OCI-LY1 (cell line): ENCODE data around the gene DCAF4.
"Not testable (repeated sequence)": the region's sequence is repeated elsewhere in the genome, so short reads cannot be mapped to it uniquely, and the experiment has no call there.

Experiments
- H2AFZ ChIP-seq: fragments of 200-600 bp; sonication (generic), shearing (Covaris generic); 2 replicates; pipeline ENCODE4 v1.6.0; 2014; ENCODE audit warnings: antibody characterized with exemption, mild to moderate bottlenecking, low read length
- H3F3A ChIP-seq: fragments of 200-600 bp; sonication (generic), shearing (Covaris generic); 2 replicates; pipeline ENCODE4 v1.6.0; 2014; ENCODE audit warnings: mild to moderate bottlenecking, antibody characterized with exemption, low read length, moderate library complexity; ENCODE audit not compliant: insufficient read depth
- H3K27ac ChIP-seq: fragments of 200-600 bp; sonication (generic); 2 replicates; pipeline ENCODE4 v1.5.1; 2014; ENCODE audit warnings: low read length, mixed run types, mild to moderate bottlenecking, low read depth; ENCODE audit not compliant: poor library complexity, severe bottlenecking
- H3K27me3 ChIP-seq: fragments of 200-600 bp; sonication (generic); 2 replicates; pipeline ENCODE4 v1.6.0; 2014; ENCODE audit warnings: antibody characterized with exemption, mild to moderate bottlenecking, low read length, moderate library complexity; ENCODE audit not compliant: insufficient read depth
- H3K36me3 ChIP-seq: fragments of 200-600 bp; sonication (generic); 2 replicates; pipeline ENCODE4 v1.6.1; 2014; ENCODE audit warnings: mild to moderate bottlenecking, antibody characterized with exemption, low read length, moderate library complexity, mixed read lengths; ENCODE audit not compliant: insufficient read depth
- H3K4me1 ChIP-seq: fragments of 200-600 bp; sonication (generic); 2 replicates; pipeline ENCODE4 v1.5.1; 2014; ENCODE audit warnings: mild to moderate bottlenecking, low read length, moderate library complexity; ENCODE audit not compliant: insufficient read depth, severe bottlenecking
- H3K4me2 ChIP-seq: fragments of 200-600 bp; sonication (generic), shearing (Covaris generic); 2 replicates; pipeline ENCODE4 v1.6.1; 2014; ENCODE audit warnings: low read length
- H3K4me3 ChIP-seq: fragments of 200-600 bp; sonication (generic); 2 replicates; pipeline ENCODE4 v1.5.1; 2014; ENCODE audit warnings: low read length, low read depth, mild to moderate bottlenecking, mixed read lengths; ENCODE audit not compliant: poor library complexity, severe bottlenecking
- H3K79me2 ChIP-seq: fragments of 200-600 bp; shearing (Covaris generic); 2 replicates; pipeline ENCODE4 v1.6.1; 2016; ENCODE audit warnings: mixed run types, low read length, mixed read lengths; ENCODE audit not compliant: insufficient read depth
- H3K9ac ChIP-seq: fragments of 200-600 bp; sonication (generic), shearing (Covaris generic); 2 replicates; pipeline ENCODE4 v1.6.1; 2014; ENCODE audit warnings: mild to moderate bottlenecking, low read length, mixed read lengths
- H3K9me2 ChIP-seq: fragments of 200-600 bp; sonication (generic), shearing (Covaris generic); 2 replicates; pipeline ENCODE4 v1.6.1; 2014; ENCODE audit warnings: low read depth, mild to moderate bottlenecking, low read length, mixed read lengths
- H3K9me3 ChIP-seq: fragments of 200-600 bp; shearing (Covaris generic); 2 replicates; pipeline ENCODE4 v1.6.1; 2014; ENCODE audit warnings: low read length, mixed read lengths
- H4K20me1 ChIP-seq: fragments of 200-600 bp; sonication (generic), shearing (Covaris generic); 2 replicates; pipeline ENCODE4 v1.6.0; 2016; ENCODE audit warnings: mild to moderate bottlenecking, low read length; ENCODE audit not compliant: insufficient read depth
- EZH2 ChIP-seq: fragments of 200-600 bp; sonication (generic), shearing (Covaris generic); IDR thresholded peaks from 2 replicates; pipeline ENCODE4 v1.8.0; 2017; ENCODE audit warnings: borderline replicate concordance, mixed run types, mild to moderate bottlenecking, antibody characterized with exemption, low read length, moderate library complexity, mixed read lengths
- TF ChIP-seq, protein P1 (sequence below): fragments of 200-600 bp; sonication (generic), shearing (Covaris generic); IDR thresholded peaks from 2 replicates; pipeline ENCODE4 v1.5.1; 2017; ENCODE audit warnings: mild to moderate bottlenecking, antibody characterized with exemption, low read length, moderate library complexity, mixed read lengths

DCAF4 gene

GRCh38 chr14:72957213-72957612, 30.9 kb downstream of the DCAF4 start:
- H3K4me2 ChIP-seq = no peak overlapping the region
- peaks cover 62% of the 10 kb centered on the region for H3K36me3 ChIP-seq
- H3K4me1 ChIP-seq = no peaks in the 10 kb centered on the region
- no peak overlapping the region for H3K27ac ChIP-seq
- no peaks in the 10 kb centered on the region for H3K9me2 ChIP-seq
- H2AFZ ChIP-seq = no peak overlapping the region
- no peaks in the 10 kb centered on the region for H3F3A ChIP-seq
- no peaks in the 10 kb centered on the region for H3K79me2 ChIP-seq
- H4K20me1 ChIP-seq = no peaks in the 10 kb centered on the region
- no peaks in the 10 kb centered on the region for H3K9me3 ChIP-seq
- no peak overlapping the region for H3K9ac ChIP-seq
- TF ChIP-seq EZH2 = no peak
- TF ChIP-seq, protein P1, sequence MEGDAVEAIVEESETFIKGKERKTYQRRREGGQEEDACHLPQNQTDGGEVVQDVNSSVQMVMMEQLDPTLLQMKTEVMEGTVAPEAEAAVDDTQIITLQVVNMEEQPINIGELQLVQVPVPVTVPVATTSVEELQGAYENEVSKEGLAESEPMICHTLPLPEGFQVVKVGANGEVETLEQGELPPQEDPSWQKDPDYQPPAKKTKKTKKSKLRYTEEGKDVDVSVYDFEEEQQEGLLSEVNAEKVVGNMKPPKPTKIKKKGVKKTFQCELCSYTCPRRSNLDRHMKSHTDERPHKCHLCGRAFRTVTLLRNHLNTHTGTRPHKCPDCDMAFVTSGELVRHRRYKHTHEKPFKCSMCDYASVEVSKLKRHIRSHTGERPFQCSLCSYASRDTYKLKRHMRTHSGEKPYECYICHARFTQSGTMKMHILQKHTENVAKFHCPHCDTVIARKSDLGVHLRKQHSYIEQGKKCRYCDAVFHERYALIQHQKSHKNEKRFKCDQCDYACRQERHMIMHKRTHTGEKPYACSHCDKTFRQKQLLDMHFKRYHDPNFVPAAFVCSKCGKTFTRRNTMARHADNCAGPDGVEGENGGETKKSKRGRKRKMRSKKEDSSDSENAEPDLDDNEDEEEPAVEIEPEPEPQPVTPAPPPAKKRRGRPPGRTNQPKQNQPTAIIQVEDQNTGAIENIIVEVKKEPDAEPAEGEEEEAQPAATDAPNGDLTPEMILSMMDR = no peak
- H3K27me3 ChIP-seq = no peaks in the 10 kb centered on the region
- no peak overlapping the region for H3K4me3 ChIP-seq

GRCh38 chr14:72958548-72958947, 32.3 kb downstream of the DCAF4 start:
- peaks cover 60% of the 10 kb centered on the region for H3K36me3 ChIP-seq
- no peak overlapping the region for H3K4me2 ChIP-seq
- H3K9me3 ChIP-seq = no peaks in the 10 kb centered on the region
- TF ChIP-seq, protein P1 = no peak
- TF ChIP-seq EZH2 = no peak
- no peaks in the 10 kb centered on the region for H3K4me1 ChIP-seq
- H3K9ac ChIP-seq = no peak overlapping the region
- H3K4me3 ChIP-seq = no peak overlapping the region
- H3K9me2 ChIP-seq = no peaks in the 10 kb centered on the region
- H3K27me3 ChIP-seq = no peaks in the 10 kb centered on the region
- no peak overlapping the region for H2AFZ ChIP-seq
- no peaks in the 10 kb centered on the region for H3K79me2 ChIP-seq
- no peaks in the 10 kb centered on the region for H3F3A ChIP-seq
- H3K27ac ChIP-seq = no peak overlapping the region
- no peaks in the 10 kb centered on the region for H4K20me1 ChIP-seq

DNA sequence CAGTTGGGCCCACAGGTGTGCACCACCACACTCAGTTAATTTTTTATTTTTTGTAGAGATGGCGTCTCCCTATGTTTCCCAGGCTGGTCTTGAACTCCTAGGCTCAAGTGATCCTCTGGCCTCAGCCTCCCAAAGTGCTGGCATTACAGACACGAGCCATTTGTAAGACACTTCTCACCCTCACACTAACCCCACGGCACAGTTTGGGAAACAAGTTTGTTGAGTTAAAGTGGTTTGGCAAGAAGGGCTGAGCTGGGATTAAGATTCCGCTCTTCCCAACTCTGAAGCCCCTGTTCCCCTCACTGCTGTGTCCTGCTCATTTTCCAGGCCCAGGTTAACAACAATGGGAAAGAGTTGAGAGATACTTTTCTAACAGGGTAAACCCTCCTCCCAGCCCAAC, 34.8 kb downstream of the DCAF4 start:
- H4K20me1 ChIP-seq, H3K9me3 ChIP-seq, H3K79me2 ChIP-seq, H2AFZ ChIP-seq, H3K9ac ChIP-seq, H3K9me2 ChIP-seq, H3K27me3 ChIP-seq, H3K27ac ChIP-seq, H3K4me2 ChIP-seq, H3K4me3 ChIP-seq, H3F3A ChIP-seq, H3K4me1 ChIP-seq: not testable (repeated sequence)
- H3K36me3 ChIP-seq = peaks cover 44% of the 10 kb centered on the region

GRCh38 chr14:72961579-72962335, 35.5 kb downstream of the DCAF4 start:
- TF ChIP-seq EZH2 = no peak
- TF ChIP-seq, protein P1 = no peak
- no peaks in the 10 kb centered on the region for H3K27me3 ChIP-seq
- H3K9me3 ChIP-seq = no peaks in the 10 kb centered on the region
- no peak overlapping the region for H3K4me2 ChIP-seq
- H3K36me3 ChIP-seq = peaks cover 36% of the 10 kb centered on the region
- no peaks in the 10 kb centered on the region for H3K4me1 ChIP-seq
- H4K20me1 ChIP-seq = no peaks in the 10 kb centered on the region
- no peak overlapping the region for H3K4me3 ChIP-seq
- H3K79me2 ChIP-seq = no peaks in the 10 kb centered on the region
- no peak overlapping the region for H3K9ac ChIP-seq
- no peak overlapping the region for H2AFZ ChIP-seq
- no peaks in the 10 kb centered on the region for H3K9me2 ChIP-seq
- no peak overlapping the region for H3K27ac ChIP-seq
- H3F3A ChIP-seq = no peaks in the 10 kb centered on the region

DNA sequence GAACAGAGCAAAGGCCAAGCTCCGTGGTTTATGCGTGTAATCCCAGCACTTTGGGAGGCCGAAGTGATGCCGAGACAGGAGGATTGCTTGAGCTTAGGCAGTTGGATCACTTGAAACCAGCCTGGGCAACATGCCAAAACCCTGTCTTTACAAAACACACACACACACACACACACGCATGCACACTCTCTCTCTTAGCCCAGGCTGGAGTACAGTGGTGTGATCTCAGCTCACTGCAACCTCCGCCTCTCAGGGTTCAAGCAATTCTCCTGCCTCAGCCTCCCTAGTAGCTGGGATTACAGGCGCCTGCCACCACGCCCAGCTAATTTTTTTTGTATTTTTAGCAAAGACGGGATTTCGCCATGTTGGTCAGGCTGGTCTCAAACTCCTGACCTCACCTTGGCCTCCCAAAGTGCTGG, 36.1 kb downstream of the DCAF4 start:
- peaks cover 37% of the 10 kb centered on the region for H3K36me3 ChIP-seq
- H3K9ac ChIP-seq, H3K4me2 ChIP-seq, H3K4me3 ChIP-seq, H3K9me3 ChIP-seq, H3F3A ChIP-seq, H3K27me3 ChIP-seq, H3K9me2 ChIP-seq, H2AFZ ChIP-seq, H3K27ac ChIP-seq, H3K79me2 ChIP-seq, H4K20me1 ChIP-seq, H3K4me1 ChIP-seq: not testable (repeated sequence)
